LNCAP (cell line): ENCODE measurements around the gene UBR3.

Experiments used
- CTCF ChIP-seq: fragments of 450-650 bp; IDR thresholded peaks from 2 replicates; pipeline ENCODE4 v1.5.1; 2017; ENCODE audit warnings: mild to moderate bottlenecking

UBR3 gene

DNA sequence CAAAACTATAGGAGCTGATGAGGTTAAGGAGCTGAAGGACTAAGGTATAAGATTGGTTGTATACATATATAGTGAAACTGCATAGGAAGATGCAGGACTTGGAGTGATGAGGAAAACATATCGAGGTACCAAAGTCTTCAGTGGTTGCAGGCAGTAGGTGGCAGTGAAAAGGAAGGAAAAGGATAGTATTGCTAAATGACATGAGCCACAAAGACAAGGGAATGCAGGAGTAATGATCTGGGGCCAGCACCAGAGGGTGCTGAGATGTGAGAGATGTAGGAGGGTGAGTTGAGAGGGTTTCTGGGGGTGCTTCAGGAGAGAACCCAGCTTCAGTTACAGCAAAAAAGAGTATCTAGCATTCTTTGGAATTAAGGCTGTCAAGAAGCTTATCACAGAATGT is 178.4 kb downstream of the UBR3 start:
- TF ChIP-seq CTCF, result no peak

DNA sequence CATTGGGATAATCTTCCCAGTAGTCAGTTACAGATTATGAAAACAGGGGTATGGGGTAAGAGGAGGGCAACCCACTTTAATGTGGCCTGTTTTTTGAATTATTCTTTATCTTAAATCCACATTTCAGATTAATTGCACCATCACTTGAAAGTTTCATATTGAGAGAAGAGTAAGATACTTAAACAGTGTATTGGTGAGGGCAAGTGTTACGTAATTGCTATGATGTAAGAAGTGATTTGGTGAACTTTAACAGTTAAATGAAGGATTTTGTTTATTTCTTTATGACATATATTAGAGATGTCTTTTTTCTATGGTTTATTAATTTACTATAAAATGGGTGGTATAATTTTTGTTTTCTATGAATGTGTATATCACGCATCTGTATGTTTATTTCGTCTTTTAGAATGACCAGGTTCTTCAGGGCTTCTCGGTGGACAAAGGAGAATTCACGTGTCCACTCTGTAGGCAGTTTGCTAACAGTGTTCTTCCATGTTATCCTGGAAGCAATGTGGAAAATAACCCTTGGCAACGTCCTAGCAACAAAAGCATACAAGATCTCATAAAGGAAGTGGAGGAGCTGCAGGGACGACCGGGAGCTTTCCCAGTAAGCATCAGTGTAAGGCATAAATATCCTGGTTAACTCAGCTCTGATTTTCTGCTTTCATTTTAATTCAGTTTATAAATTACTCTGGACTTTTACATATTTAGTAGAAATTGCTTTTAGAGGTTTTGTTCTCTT is 179.5 kb downstream of the UBR3 start:
- TF ChIP-seq CTCF, result no peak

- no peak for TF ChIP-seq CTCF
Observed at GRCh38 chr2:170009209-170009608, 182.0 kb downstream of the UBR3 start.

DNA sequence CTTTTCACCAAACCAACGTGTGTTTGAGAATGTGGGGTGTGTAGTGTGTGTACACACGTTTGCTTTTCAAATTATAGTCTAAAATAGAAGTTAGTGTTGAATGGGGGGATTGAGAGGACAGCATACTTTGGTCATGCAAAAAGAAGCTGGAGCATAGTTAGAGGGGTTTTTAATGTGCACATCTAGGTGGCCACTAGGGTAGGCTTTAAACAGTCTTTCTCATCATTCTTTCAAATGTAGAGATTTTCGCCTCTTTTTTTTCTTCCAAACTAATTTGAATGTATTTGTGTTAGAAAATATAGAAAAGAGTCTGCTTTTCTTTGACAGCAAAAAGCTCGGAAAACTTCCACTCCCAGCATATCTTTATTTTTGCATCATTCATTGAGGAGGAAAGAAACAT is 185.5 kb downstream of the UBR3 start:
- no peak for TF ChIP-seq CTCF

- no peak for TF ChIP-seq CTCF
Observed at GRCh38 chr2:170013802-170014551, 186.7 kb downstream of the UBR3 start.

GRCh38 chr2:170014769-170015168 is 187.5 kb downstream of the UBR3 start:
- TF ChIP-seq CTCF, result no peak

DNA sequence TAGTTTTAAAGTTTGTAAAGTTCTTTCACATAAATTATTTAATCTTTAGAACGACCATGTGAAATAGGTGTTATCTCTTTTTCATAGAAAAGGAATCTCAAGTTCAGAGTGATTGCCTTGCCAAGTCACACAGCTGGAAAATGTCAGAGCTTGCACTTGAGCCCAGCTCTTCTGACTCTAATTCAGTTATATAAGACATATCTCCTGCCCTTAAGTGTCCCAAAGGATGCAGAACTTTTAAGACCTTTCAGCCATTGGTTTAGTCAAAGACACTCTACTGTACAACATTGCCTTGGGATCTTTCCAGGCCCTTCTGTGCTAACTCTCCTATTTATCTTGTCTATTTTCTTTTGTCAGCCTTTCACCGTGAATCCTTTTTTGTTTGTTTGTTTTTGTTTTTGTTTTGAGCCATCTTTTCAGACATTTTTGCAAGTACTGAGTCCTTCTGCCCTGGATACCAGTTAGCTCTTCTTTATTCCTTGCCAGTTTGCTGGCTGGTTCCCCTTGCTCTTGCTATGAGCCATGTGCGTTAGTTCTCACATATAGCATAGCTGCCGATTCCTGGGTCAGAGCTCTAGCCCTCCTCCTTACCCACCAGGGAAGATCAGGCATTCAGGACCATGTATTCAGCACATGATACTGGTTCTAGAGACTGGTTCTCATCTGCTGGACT is 190.7 kb downstream of the UBR3 start:
- TF ChIP-seq CTCF, result no peak
